HG03139 (cell line): Measurements from ENCODE around the gene CAPN10.

Source experiments
- ATAC-seq: cut with Tn5 transposase; IDR thresholded peaks from one replicate; pipeline ENCODE4 v1.9.1; 2021; ENCODE audit not compliant: unreplicated experiment

The CAPN10 gene

GRCh38 chr2:240573516-240574385, 12.8 kb upstream of the CAPN10 start:
- no peak for ATAC-seq

GRCh38 chr2:240574386-240575100, 12.0 kb upstream of the CAPN10 start:
- ATAC-seq = no peak

- no peak for ATAC-seq
These were observed 11.2 kb upstream of the CAPN10 start for GRCh38 chr2:240575101-240575965.

GRCh38 chr2:240576036-240576435, 10.5 kb upstream of the CAPN10 start:
- ATAC-seq = no peak

- no peak for ATAC-seq
These were observed 9.9 kb upstream of the CAPN10 start for GRCh38 chr2:240576436-240577205.

GRCh38 chr2:240577281-240578109, 9.0 kb upstream of the CAPN10 start:
- no peak for ATAC-seq

GRCh38 chr2:240578110-240578450, 8.5 kb upstream of the CAPN10 start:
- ATAC-seq = no peak

- no peak for ATAC-seq
These were observed 8.0 kb upstream of the CAPN10 start for GRCh38 chr2:240578488-240578887.

- ATAC-seq = no peak
These were observed 7.3 kb upstream of the CAPN10 start for GRCh38 chr2:240579071-240579762.

- no peak for ATAC-seq
These were observed 6.5 kb upstream of the CAPN10 start for GRCh38 chr2:240579771-240580614.

GRCh38 chr2:240581811-240582210, 4.7 kb upstream of the CAPN10 start:
- no peak for ATAC-seq

GRCh38 chr2:240582781-240583180, 3.8 kb upstream of the CAPN10 start:
- no peak for ATAC-seq

- ATAC-seq = no peak
These were observed 2.8 kb upstream of the CAPN10 start for GRCh38 chr2:240583774-240584173.

- peak; percentile 47 for ATAC-seq
These were observed 2.0 kb upstream of the CAPN10 start for GRCh38 chr2:240584486-240585031.

GRCh38 chr2:240585101-240585500, 1.4 kb upstream of the CAPN10 start:
- peak; percentile 9 for ATAC-seq

- ATAC-seq = no peak
These were observed 795 bp upstream of the CAPN10 start for GRCh38 chr2:240585681-240586197.

GRCh38 chr2:240586919-240587800, 626 bp downstream of the CAPN10 start:
- ATAC-seq = peak; percentile 4
